Psoas muscle (tissue), 8 donors: ENCODE results near the gene KIF2C. TPM values are rescaled to one million over a fixed set of nuclear protein-coding genes. Genes with fewer than 3 reads are reported as not detected.
"Not testable (repeated sequence)": the region's sequence is repeated elsewhere in the genome, so short reads cannot be mapped to it uniquely, and the experiment has no call there.

Experiments used
- ATAC-seq, 4 donors: fragments of 200-7000 bp; cut with Tn5 transposase; one replicate each; pipeline ENCODE4 v1.9.1; 2020; ENCODE audit warnings: moderate library complexity in 3 of 4, mild to moderate bottlenecking in 2 of 4
- DNase-seq, 2 donors: peaks; one replicate each; pipeline ENCODE4 v3.0.0-alpha.2; 2020
- H3K27ac ChIP-seq: fragments of 200-600 bp; one replicate; pipeline ENCODE4 v1.8.0; 2022
- H3K27me3 ChIP-seq, 3 donors: fragments of 200-600 bp in 1 of 3; one replicate each; pipeline versions ENCODE4 v1.6.1 to v1.8.0; 2013 to 2022; ENCODE audit warnings: low read length in 2 of 3, mild to moderate bottlenecking in 2 of 3, moderate library complexity in 1 of 3; ENCODE audit not compliant: insufficient read depth in 3 of 3
- H3K36me3 ChIP-seq, 2 donors: fragments of 200-600 bp in 1 of 2; one replicate each; pipeline versions ENCODE4 v1.6.1 to v1.8.0; 2013 to 2022; ENCODE audit warnings: low read depth in 1 of 2, mild to moderate bottlenecking in 1 of 2, moderate library complexity in 1 of 2; ENCODE audit not compliant: insufficient read depth in 1 of 2
- H3K4me1 ChIP-seq: fragments of 200-600 bp; one replicate; pipeline ENCODE4 v1.8.0; 2022
- H3K4me3 ChIP-seq: fragments of 200-600 bp; one replicate; pipeline ENCODE4 v1.8.0; 2022; ENCODE audit warnings: mild to moderate bottlenecking
- H3K9me3 ChIP-seq: fragments of 200-600 bp; one replicate; pipeline ENCODE4 v1.8.0; 2022
- WGBS, 3 donors: extraction: QIAGEN DNeasy Blood & Tissue Kit; methylation state at CpG; one replicate each; pipeline versions ENCODE4 v1.1.6 to v1.1.7; 2013; 5-methylcytosine and 5-hydroxymethylcytosine counted together
- intact Hi-C, 2 donors: fragments of 100-400 bp; cut with DNase I; formaldehyde crosslinking; loops; one replicate each; pipeline versions ENCODE4 v1.11.0 to v1.14.2; 2022
- polyA plus RNA-seq, 3 donors: library from polyadenylated mRNA; stranded (reverse); fragments of 200-250 nt; gene quantifications; one replicate each; pipeline ENCODE4 v1.2.3, GENCODE V29; 2013
- total RNA-seq, 4 donors: library from RNA; stranded (reverse); fragmentation: NEBNext Ultra II Directional in 2 of 4; extraction: Animal tissue kit (Norgen Biotek cat#: 25700) in 2 of 4; gene quantifications; one replicate each; pipeline versions ENCODE4 v1.2.1 to v1.2.4, GENCODE V29; 2021 to 2023
- TF ChIP-seq, protein P1 (sequence below): fragments of 200-600 bp; IDR thresholded peaks from one replicate; pipeline ENCODE4 v1.8.0; 2022; ENCODE audit warnings: antibody characterized with exemption
- donor health status: healthy with polysubstance abuse.
- donor health status: DM: no; HTN: no; CAD: no; lungs with moderate emphysema.
- donor health status: Bipolar disorder and iron deficiency.
- donor health status: healthy.
- donor health status: DM: yes; HTN: yes; CAD: no.
- donor health status: DM: no; HTN: no; CAD: no.
- donor health status: DM: no; HTN: no; CAD: no.
- donor health status: DM: yes; HTN: yes; CAD: no.

Gene KIF2C
- total and polyA plus RNA-seq, 7 donors: 0.23 to 1.2 (median 0.38) TPM

DNA sequence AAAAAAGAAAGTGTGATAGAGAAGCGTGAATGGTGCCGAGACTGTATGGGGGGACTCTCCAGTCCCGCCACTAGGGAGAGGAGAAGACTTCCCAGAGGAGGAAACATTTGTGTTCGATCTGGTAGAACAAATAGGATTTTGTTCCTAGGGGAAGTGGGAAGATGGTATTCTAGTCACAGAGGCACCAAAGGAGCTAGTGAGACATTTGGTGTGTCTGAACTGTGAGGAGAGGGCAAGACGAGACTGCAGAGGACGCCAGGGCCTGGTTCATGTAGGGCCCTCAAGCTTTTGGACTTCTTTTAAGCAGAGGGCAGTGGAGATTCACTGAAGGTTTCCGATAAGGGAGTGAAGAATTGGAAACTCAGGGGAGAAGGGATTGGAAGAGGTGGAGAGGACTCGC, 71.6 kb downstream of the KIF2C start:
- TF ChIP-seq, protein P1, sequence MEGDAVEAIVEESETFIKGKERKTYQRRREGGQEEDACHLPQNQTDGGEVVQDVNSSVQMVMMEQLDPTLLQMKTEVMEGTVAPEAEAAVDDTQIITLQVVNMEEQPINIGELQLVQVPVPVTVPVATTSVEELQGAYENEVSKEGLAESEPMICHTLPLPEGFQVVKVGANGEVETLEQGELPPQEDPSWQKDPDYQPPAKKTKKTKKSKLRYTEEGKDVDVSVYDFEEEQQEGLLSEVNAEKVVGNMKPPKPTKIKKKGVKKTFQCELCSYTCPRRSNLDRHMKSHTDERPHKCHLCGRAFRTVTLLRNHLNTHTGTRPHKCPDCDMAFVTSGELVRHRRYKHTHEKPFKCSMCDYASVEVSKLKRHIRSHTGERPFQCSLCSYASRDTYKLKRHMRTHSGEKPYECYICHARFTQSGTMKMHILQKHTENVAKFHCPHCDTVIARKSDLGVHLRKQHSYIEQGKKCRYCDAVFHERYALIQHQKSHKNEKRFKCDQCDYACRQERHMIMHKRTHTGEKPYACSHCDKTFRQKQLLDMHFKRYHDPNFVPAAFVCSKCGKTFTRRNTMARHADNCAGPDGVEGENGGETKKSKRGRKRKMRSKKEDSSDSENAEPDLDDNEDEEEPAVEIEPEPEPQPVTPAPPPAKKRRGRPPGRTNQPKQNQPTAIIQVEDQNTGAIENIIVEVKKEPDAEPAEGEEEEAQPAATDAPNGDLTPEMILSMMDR: no peak
- ATAC-seq (no peak), DNase-seq (no peak)
- Histone ChIP-seq H3K9me3 (no peaks in the 10 kb centered on the region), H3K4me1 (peaks cover 29% of the 10 kb centered on the region), H3K36me3 (peaks cover 0 to 1% of the 10 kb centered on the region in 2 donors), H3K4me3 (no peak overlapping the region), H3K27ac (peak overlapping the region; percentile 94), H3K27me3 (no peaks in the 10 kb centered on the region)
- 78 to 84% (median 80%) methylated on average over 8 of the region's 8 CpGs for WGBS, 3 donors
- intact Hi-C loops: no loop called here

DNA sequence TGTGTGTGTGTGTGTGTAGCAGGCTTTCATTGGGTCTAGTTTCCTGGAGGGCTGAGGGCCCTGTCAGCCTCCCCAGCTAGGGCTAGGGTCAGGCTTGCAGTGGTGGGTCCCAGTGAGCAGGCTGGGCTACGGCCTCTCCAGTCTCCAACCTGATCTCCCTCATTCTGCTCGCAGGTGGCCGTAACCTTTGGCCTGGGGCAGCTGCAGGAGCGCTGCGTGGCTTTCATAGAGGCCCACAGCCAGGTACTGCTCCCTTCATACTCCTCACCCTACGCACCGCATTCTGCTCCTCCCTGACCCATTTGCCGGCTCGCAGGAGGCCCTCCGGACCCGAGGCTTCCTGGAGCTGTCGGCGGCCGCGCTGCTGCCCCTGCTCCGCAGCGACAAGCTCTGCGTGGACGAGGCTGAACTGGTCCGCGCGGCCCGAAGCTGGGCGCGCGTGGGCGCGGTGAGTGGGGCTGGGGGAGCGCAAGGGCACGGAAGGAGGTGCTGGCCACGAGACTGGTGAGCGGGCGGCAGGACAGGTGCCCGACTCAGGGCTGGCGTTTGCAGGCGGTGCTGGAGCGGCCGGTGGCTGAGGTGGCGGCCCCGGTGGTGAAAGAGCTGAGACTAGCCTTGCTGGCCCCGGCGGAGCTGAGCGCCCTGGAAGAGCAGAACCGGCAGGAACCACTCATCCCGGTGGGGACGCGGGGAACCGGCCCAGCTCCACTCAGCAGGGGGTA, 73.3 kb downstream of the KIF2C start:
- intact Hi-C loops: no loop called here
- 51 to 57% (median 52%) methylated on average over 44 to 48 of the region's 48 CpGs for WGBS, 3 donors
- Histone ChIP-seq H3K4me1 (peaks cover 11% of the 10 kb centered on the region), H3K9me3 (no peaks in the 10 kb centered on the region), H3K27ac (peak overlapping the region; percentile 96), H3K36me3 (no peaks in the 10 kb centered on the region), H3K4me3 (peak overlapping the region; percentile 72), H3K27me3 (no peaks in the 10 kb centered on the region)
- DNase-seq: peak in 1 of 2 donors; percentile 69
- peak; percentile 17 to 43 (median 33) for ATAC-seq
- TF ChIP-seq, protein P1: no peak

DNA sequence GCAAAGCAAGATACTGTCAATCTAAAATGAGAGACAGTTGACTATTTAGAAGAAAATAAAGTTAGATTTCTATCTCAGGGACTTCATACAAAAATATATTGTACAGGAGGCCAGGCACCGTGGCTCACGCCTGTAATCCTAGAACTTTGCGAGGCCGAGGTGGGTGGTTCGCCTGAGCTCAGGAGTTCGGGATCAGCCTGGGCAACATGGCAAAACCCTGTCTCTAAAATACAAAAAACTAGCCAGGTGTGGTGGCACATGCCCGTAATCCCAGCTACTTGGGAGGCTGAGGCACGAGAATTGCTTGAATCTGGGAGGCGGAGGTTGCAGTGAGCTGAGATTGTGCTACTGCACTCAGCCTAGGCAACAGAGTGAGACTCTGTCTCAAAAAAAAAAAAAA, 76.3 kb downstream of the KIF2C start:
- intact Hi-C loops, H3K4me3 ChIP-seq, H3K4me1 ChIP-seq, H3K27ac ChIP-seq, H3K36me3 ChIP-seq, H3K9me3 ChIP-seq, H3K27me3 ChIP-seq, ATAC-seq: not testable (repeated sequence)
- peak in 1 of 2 donors; percentile 12 for DNase-seq
- WGBS, 3 donors: 87 to 92% (median 89%) methylated on average over 9 of the region's 9 CpGs

DNA sequence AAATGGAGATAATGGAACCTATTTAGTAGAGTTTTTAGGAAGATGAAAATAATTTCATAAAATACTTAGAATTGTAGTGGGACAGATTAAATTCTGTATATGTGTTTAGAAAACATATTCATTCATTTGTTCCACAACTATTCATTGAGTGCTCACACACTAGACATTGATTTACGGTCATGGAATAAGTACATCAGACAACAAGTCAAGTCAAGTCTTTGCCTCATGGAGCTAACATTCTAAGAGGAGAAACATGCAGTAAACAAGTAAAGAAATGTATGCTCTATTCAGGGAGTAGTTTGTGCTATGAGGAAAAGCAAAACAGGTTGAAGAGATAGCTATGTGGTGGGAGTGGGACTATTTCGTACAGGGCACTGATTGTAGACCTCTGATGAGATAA, 77.7 kb downstream of the KIF2C start:
- Histone ChIP-seq H3K36me3 (no peaks in the 10 kb centered on the region), H3K9me3 (no peaks in the 10 kb centered on the region), H3K4me3 (no peak overlapping the region), H3K27me3 (no peaks in the 10 kb centered on the region), H3K4me1 (no peaks in the 10 kb centered on the region), H3K27ac (no peak overlapping the region)
- intact Hi-C loops: no loop called here
- WGBS, 3 donors: 91 to 96% (median 94%) methylated on average over 2 of the region's 2 CpGs
- no peak for ATAC-seq
- no peak for DNase-seq
- TF ChIP-seq, protein P1: no peak

Other genes with a start within 250 kb of the KIF2C start
- gene TMEM53, start 65.4 kb upstream of the KIF2C start, total RNA-seq: 1 to 10 TPM; 3.9 to 7.7 (median 6.3) TPM
- gene TMEM53, start 65.4 kb upstream of the KIF2C start, polyA plus RNA-seq: 1 to 10 TPM; 2.4 to 6.2 (median 4.2) TPM
- under 1 TPM in 3 of 4 donors, not detected in 1; 0.59 to 0.82 (median 0.64) TPM for gene ARMH1, start 65.1 kb upstream of the KIF2C start, total RNA-seq
- gene ARMH1, start 65.1 kb upstream of the KIF2C start, polyA plus RNA-seq: under 1 TPM; 0.08 to 0.74 (median 0.26) TPM
- not detected for gene RNU5D-1, start 8.7 kb upstream of the KIF2C start, total RNA-seq
- not detected for gene RNU5D-1, start 8.7 kb upstream of the KIF2C start, polyA plus RNA-seq
- gene RPS8, start 35.7 kb downstream of the KIF2C start, total RNA-seq: 1,000 to 10,000 TPM in 2 of 4 donors, 100 to 1,000 TPM in 2; 935 to 1,269 (median 1,066) TPM
- gene RPS8, start 35.7 kb downstream of the KIF2C start, polyA plus RNA-seq: 1,000 to 10,000 TPM; 1,193 to 2,158 (median 1,436) TPM
- not detected for gene BEST4, start 48.3 kb downstream of the KIF2C start, total RNA-seq
- under 1 TPM in 1 of 3 donors, not detected in 2; 0.08 TPM for gene BEST4, start 48.3 kb downstream of the KIF2C start, polyA plus RNA-seq
- gene PLK3, start 60.5 kb downstream of the KIF2C start, total RNA-seq: 1 to 10 TPM; 3.7 to 7.1 (median 4.7) TPM
- gene PLK3, start 60.5 kb downstream of the KIF2C start, polyA plus RNA-seq: 1 to 10 TPM; 3.0 to 8.3 (median 3.5) TPM
- gene DYNLT4, start 67.5 kb downstream of the KIF2C start, total RNA-seq: under 1 TPM in 2 of 4 donors, not detected in 2; 0.32 to 0.59 TPM
- gene DYNLT4, start 67.5 kb downstream of the KIF2C start, polyA plus RNA-seq: under 1 TPM; 0.06 to 0.42 (median 0.11) TPM
- 1 to 10 TPM in 3 of 4 donors, under 1 TPM in 1; 0.76 to 1.8 (median 1.3) TPM for gene BTBD19, start 68.7 kb downstream of the KIF2C start, total RNA-seq
- gene BTBD19, start 68.7 kb downstream of the KIF2C start, polyA plus RNA-seq: 1 to 10 TPM in 2 of 3 donors, under 1 TPM in 1; 0.35 to 1.4 (median 1.2) TPM
- gene PTCH2, start 103.4 kb downstream of the KIF2C start, total RNA-seq: 1 to 10 TPM in 1 of 4 donors, under 1 TPM in 3; 0.12 to 1.0 (median 0.36) TPM
- under 1 TPM; 0.31 to 0.55 (median 0.35) TPM for gene PTCH2, start 103.4 kb downstream of the KIF2C start, polyA plus RNA-seq
- 10 to 100 TPM; 40.3 to 52.3 (median 45.3) TPM for gene EIF2B3, start 246.8 kb downstream of the KIF2C start, total RNA-seq
- 10 to 100 TPM; 36.9 to 52.7 (median 43.3) TPM for gene EIF2B3, start 246.8 kb downstream of the KIF2C start, polyA plus RNA-seq